ENCODE data around the gene PTBP1. TPM values are rescaled to one million over a fixed set of nuclear protein-coding genes. Genes with fewer than 3 reads are reported as not detected.

The PTBP1 gene
- polyA plus RNA-seq, 1 donor from 2014 or later: 163 TPM

- Mint-ChIP-seq H3K9me3 (no peaks in the 10 kb centered on the region), H3K4me3 (peak overlapping the region; percentile 87 to 94 (median 88)), H3K4me1 (peaks cover 22 to 28% (median 23%) of the 10 kb centered on the region in 3 donors), H3K27me3 (no peaks in the 10 kb centered on the region), H3K27ac (peak overlapping the region; percentile 55 to 99 (median 94)), H3K36me3 (no peaks in the 10 kb centered on the region)
These were observed 2.0 kb downstream of the PTBP1 start for GRCh38 chr19:799076-799881.

- Mint-ChIP-seq H3K4me3 (peak overlapping the region; percentile 28 to 94 (median 65)), H3K27ac (peak overlapping the region in 2 of 3 donors; percentile 88 to 99), H3K36me3 (no peaks in the 10 kb centered on the region), H3K9me3 (no peaks in the 10 kb centered on the region), H3K27me3 (no peaks in the 10 kb centered on the region), H3K4me1 (peaks cover 22 to 28% (median 23%) of the 10 kb centered on the region in 3 donors)
These were observed 3.2 kb downstream of the PTBP1 start for GRCh38 chr19:800360-801029.

DNA sequence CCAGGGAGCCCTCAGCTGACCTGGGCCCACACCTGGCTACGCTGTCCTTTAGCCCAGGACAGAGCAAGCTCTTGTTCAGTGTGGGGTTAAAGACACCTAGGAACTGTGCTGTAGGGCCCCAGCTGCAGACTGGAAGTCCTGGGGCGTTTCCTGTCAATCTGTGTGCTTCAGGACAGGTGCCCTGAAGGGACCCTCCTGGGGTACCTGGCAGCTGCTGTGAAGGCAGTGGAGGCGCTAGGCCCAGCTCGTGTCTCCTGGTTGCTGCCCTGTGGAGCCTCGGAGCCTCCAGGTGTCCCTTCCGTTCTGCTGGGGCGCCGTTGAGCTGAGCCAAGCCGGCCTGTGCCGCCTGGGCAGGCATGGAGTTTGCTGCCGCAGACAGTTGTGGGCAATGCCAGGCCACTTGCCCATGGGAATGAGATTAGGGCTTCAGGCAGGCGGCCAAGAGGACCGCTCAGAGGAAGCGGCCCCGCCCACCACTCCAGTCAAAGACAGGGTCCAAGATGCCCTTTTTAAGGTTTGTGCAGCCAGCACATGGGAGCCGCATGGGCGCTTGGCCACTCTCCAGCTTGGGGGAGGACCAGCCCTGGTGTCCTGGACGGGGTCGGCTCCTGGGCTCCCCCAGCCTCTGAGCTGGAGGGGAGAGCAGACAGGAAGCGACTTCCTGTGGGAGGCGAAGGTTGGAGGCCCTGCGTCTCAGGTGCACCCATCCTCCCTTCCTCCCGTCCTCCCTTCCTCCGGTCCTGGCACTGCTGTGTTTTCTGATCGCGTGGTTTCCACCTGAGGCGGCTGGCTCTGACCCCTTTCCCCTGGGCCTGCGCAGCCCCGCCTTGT, 4.0 kb downstream of the PTBP1 start:
- Mint-ChIP-seq H3K9me3 (no peaks in the 10 kb centered on the region), H3K27ac (peak overlapping the region in 2 of 3 donors; percentile 50 to 51), H3K4me3 (peak overlapping the region in 3 of 4 donors; percentile 52 to 84 (median 55)), H3K36me3 (no peaks in the 10 kb centered on the region), H3K4me1 (peaks cover 22 to 28% (median 23%) of the 10 kb centered on the region in 3 donors), H3K27me3 (no peaks in the 10 kb centered on the region)

- peaks cover 19 to 24% (median 22%) of the 10 kb centered on the region in 3 donors for H3K4me1 Mint-ChIP-seq
- H3K4me3 Mint-ChIP-seq: peak overlapping the region in 3 of 4 donors; percentile 32 to 84 (median 74)
- no peaks in the 10 kb centered on the region for H3K27me3 Mint-ChIP-seq
- peak overlapping the region in 2 of 3 donors; percentile 50 to 85 for H3K27ac Mint-ChIP-seq
- no peaks in the 10 kb centered on the region for H3K36me3 Mint-ChIP-seq
- H3K9me3 Mint-ChIP-seq: no peaks in the 10 kb centered on the region
These were observed 4.7 kb downstream of the PTBP1 start for GRCh38 chr19:801861-802497.

- H3K4me1 Mint-ChIP-seq: peaks cover 20 to 24% (median 22%) of the 10 kb centered on the region in 3 donors
- H3K4me3 Mint-ChIP-seq: peak overlapping the region in 1 of 4 donors; percentile 74
These were observed 5.3 kb downstream of the PTBP1 start for GRCh38 chr19:802498-803098.

DNA sequence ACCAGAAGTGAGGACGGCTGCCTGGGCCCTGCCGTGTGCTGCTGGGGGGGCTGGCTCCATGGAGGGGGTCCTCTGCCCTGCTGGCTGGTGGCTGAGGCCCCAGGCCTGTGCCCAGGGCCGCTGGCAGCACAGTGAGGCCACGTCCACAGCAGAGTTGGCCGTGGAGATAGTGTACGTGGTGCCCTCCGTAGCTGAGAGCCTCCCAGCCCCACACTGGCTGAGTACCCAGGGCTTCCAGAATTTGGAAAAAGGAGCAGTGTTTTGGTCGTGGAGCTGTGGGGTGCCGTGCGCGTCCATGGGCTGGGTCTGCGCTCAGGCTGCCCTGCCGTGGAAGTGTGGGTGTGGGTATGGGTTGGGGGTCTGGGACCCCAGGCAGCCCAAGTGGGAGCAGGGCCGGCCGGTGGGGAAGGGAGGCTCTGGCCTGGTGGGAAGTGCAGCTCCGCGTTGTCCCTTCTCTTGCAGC, 5.9 kb downstream of the PTBP1 start:
- no peaks in the 10 kb centered on the region for H3K9me3 Mint-ChIP-seq
- no peaks in the 10 kb centered on the region for H3K27me3 Mint-ChIP-seq
- H3K36me3 Mint-ChIP-seq: peaks cover 9% of the 10 kb centered on the region
- H3K27ac Mint-ChIP-seq: peak overlapping the region in 1 of 3 donors; percentile 89
- peak overlapping the region in 2 of 4 donors; percentile 68 to 74 for H3K4me3 Mint-ChIP-seq
- H3K4me1 Mint-ChIP-seq: peaks cover 23 to 25% (median 24%) of the 10 kb centered on the region in 3 donors

More at GRCh38 chr19:802498-803098, 5.3 kb downstream of the PTBP1 start:
- Mint-ChIP-seq H3K27me3 (no peaks in the 10 kb centered on the region), H3K9me3 (no peaks in the 10 kb centered on the region), H3K27ac (peak overlapping the region in 1 of 3 donors; percentile 85), H3K36me3 (peaks cover 6% of the 10 kb centered on the region)

DNA sequence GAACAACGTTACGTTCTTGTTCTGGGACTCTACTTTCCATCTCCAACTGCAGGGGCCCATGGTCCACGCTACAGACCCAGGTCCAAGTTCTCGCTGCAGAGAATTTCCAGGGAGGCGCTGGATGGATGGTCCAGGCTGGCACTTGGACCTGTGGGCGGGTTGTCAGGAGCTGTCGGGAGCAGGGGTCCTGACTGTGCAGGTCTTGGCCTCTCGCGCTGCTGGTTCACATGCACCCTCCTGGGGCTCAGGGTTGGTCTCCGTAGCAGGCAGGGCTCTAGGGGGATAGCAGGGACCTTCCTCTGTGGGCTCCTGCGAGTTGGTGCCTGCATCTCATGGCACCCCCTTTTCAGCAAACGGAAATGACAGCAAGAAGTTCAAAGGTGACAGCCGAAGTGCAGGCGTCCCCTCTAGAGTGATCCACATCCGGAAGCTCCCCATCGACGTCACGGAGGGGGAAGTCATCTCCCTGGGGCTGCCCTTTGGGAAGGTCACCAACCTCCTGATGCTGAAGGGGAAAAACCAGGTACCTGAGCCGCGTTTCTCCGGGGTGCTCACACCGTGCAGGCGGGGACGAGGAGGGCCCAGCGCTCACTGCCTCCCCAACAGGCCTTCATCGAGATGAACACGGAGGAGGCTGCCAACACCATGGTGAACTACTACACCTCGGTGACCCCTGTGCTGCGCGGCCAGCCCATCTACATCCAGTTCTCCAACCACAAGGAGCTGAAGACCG, 6.6 kb downstream of the PTBP1 start:
- Mint-ChIP-seq H3K4me1 (peaks cover 21 to 25% (median 21%) of the 10 kb centered on the region in 3 donors), H3K4me3 (peak overlapping the region in 1 of 4 donors; percentile 53), H3K9me3 (no peaks in the 10 kb centered on the region), H3K27ac (peak overlapping the region in 2 of 3 donors; percentile 57 to 89), H3K27me3 (no peaks in the 10 kb centered on the region), H3K36me3 (peaks cover 9% of the 10 kb centered on the region)

DNA sequence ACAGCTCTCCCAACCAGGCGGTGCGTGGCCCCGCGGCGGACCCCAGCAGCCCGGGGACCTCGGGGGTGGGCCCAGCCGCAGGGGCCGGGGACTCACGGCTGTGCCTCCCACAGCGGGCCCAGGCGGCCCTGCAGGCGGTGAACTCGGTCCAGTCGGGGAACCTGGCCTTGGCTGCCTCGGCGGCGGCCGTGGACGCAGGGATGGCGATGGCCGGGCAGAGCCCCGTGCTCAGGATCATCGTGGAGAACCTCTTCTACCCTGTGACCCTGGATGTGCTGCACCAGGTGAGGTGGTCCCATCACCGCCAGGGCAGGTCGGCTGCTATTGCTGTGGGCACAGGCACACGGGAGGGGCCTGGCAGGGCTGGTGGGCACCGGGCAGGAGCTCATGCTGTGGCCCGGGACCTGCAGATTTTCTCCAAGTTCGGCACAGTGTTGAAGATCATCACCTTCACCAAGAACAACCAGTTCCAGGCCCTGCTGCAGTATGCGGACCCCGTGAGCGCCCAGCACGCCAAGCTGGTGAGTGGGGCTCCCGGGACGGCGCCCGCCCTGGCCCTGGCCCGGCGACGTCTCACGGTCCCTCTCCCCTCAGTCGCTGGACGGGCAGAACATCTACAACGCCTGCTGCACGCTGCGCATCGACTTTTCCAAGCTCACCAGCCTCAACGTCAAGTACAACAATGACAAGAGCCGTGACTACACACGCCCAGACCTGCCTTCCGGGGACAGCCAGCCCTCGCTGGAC, 7.3 kb downstream of the PTBP1 start:
- Mint-ChIP-seq H3K4me3 (peak overlapping the region in 2 of 4 donors; percentile 26 to 41), H3K36me3 (peaks cover 9% of the 10 kb centered on the region)

DNA sequence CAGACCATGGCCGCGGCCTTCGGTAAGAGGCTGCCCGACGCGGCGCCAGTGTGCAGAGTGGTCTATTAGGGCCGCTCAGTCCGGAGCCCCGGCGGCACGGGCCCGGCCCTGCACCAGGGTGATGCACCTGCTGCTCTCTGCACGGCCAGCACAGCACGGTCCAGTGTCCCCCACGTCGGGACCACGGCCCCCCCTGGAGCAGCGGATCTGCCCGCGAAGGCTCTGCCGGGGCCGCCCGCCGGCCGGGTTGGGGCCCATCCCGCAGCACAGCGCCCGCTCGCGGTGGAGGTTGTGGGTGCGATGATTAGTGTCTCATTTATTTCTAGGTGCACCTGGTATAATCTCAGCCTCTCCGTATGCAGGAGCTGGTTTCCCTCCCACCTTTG, 7.9 kb downstream of the PTBP1 start:
- H3K4me3 Mint-ChIP-seq: peak overlapping the region in 1 of 4 donors; percentile 26
- no peaks in the 10 kb centered on the region for H3K9me3 Mint-ChIP-seq
- peak overlapping the region in 2 of 3 donors; percentile 77 to 85 for H3K27ac Mint-ChIP-seq
- peaks cover 9 to 20% (median 12%) of the 10 kb centered on the region in 3 donors for H3K4me1 Mint-ChIP-seq
- H3K36me3 Mint-ChIP-seq: peaks cover 9% of the 10 kb centered on the region
- H3K27me3 Mint-ChIP-seq: no peaks in the 10 kb centered on the region

More for the DNA sequence above, 7.3 kb downstream of the PTBP1 start:
- Mint-ChIP-seq H3K9me3 (no peaks in the 10 kb centered on the region), H3K4me1 (peaks cover 14 to 24% (median 16%) of the 10 kb centered on the region in 3 donors), H3K27ac (peak overlapping the region in 2 of 3 donors; percentile 77 to 85), H3K27me3 (no peaks in the 10 kb centered on the region)

GRCh38 chr19:805600-806550, 8.6 kb downstream of the PTBP1 start:
- Mint-ChIP-seq H3K4me3 (peak overlapping the region in 1 of 4 donors; percentile 1), H3K27ac (no peak overlapping the region), H3K27me3 (no peaks in the 10 kb centered on the region), H3K4me1 (peaks cover 5 to 15% (median 8%) of the 10 kb centered on the region in 3 donors), H3K36me3 (peaks cover 11% of the 10 kb centered on the region), H3K9me3 (no peaks in the 10 kb centered on the region)

DNA sequence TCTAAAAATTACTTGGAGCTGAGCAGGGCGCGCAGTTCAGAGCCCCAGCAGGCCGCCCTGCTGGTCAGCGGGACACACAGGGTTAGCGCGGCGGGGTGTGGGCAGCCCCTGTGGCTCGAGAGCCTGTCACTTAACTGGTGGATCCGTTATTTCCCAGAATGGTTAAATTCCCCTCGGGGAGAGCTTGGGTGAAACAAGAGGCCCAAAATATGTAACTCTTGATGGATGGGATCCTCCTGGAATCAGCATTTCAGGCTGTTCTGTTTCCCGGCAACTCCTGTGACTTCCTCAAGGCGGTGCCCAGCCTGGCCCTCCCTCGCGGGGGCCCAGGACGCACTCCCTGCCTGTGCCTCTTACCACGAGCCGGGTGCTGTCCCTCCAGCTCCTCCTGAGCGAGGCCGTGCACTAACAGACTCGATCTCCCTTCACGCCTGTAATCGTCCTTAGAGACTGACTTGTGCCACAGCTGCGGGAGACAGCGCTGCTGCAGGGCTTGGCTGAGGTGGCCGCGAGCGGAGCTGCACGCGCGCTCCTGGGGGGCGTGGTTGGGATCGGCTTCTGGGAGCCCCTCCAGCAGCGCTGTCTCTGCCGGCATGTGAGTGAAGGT, 9.7 kb downstream of the PTBP1 start:
- peak overlapping the region in 2 of 3 donors; percentile 59 to 96 for H3K27ac Mint-ChIP-seq
- peak overlapping the region in 2 of 4 donors; percentile 48 to 72 for H3K4me3 Mint-ChIP-seq
- H3K9me3 Mint-ChIP-seq: no peaks in the 10 kb centered on the region
- peaks cover 12% of the 10 kb centered on the region for H3K36me3 Mint-ChIP-seq
- peaks cover 4 to 10% (median 5%) of the 10 kb centered on the region in 3 donors for H3K4me1 Mint-ChIP-seq
- H3K27me3 Mint-ChIP-seq: no peaks in the 10 kb centered on the region

Data from IgD-negative memory B cell (primary cell).